HL-60 (cell line): ENCODE data around the gene SZT2.
A peak's percentile ranks its signal among the peaks of the same experiment; 100 is the strongest.

Experiments
- DNase-seq, 2 experiments: peaks; one replicate each; pipeline ENCODE4 v3.0.0-alpha.2; 2010 to 2020; ENCODE audit warnings: low read depth in 1 of 2, low spot score in 1 of 2
- H3K27ac ChIP-seq: fragments of 250-450 bp; sonication (Bioruptor Pico); replicated peaks from 2 replicates; pipeline ENCODE4 v1.5.1; 2020; ENCODE audit warnings: mild to moderate bottlenecking, moderate library complexity
- H3K27me3 ChIP-seq: fragments of 250-450 bp; sonication (Bioruptor Pico); 2 replicates; pipeline ENCODE4 v1.5.1; 2021; ENCODE audit warnings: mild to moderate bottlenecking, moderate library complexity; ENCODE audit not compliant: insufficient read depth, poor library complexity, severe bottlenecking
- H3K4me3 ChIP-seq: replicated peaks from 2 replicates; pipeline ENCODE4 v1.5.1; 2011; ENCODE audit warnings: mild to moderate bottlenecking, control low read depth, low read length; ENCODE audit not compliant: insufficient read depth
- CTCF ChIP-seq: IDR thresholded peaks from one replicate; pipeline ENCODE4 v1.5.1; 2011; ENCODE audit warnings: low read length, control low read depth, inconsistent platforms; ENCODE audit not compliant: insufficient read depth
- GABPA ChIP-seq: IDR thresholded peaks from 2 replicates; pipeline ENCODE4 v1.6.1; 2012; ENCODE audit warnings: low read depth
- POLR2AphosphoS5 ChIP-seq: IDR thresholded peaks from 2 replicates; pipeline ENCODE4 v1.6.1; 2012; ENCODE audit warnings: low read depth
- REST ChIP-seq: IDR thresholded peaks from 2 replicates; pipeline ENCODE4 v1.6.1; 2012; ENCODE audit warnings: low read depth; ENCODE audit not compliant: insufficient replicate concordance
- SPI1 ChIP-seq: IDR thresholded peaks from 2 replicates; pipeline ENCODE4 v1.6.1; 2012; ENCODE audit warnings: low read depth, mild to moderate bottlenecking, borderline replicate concordance

Gene SZT2

DNA sequence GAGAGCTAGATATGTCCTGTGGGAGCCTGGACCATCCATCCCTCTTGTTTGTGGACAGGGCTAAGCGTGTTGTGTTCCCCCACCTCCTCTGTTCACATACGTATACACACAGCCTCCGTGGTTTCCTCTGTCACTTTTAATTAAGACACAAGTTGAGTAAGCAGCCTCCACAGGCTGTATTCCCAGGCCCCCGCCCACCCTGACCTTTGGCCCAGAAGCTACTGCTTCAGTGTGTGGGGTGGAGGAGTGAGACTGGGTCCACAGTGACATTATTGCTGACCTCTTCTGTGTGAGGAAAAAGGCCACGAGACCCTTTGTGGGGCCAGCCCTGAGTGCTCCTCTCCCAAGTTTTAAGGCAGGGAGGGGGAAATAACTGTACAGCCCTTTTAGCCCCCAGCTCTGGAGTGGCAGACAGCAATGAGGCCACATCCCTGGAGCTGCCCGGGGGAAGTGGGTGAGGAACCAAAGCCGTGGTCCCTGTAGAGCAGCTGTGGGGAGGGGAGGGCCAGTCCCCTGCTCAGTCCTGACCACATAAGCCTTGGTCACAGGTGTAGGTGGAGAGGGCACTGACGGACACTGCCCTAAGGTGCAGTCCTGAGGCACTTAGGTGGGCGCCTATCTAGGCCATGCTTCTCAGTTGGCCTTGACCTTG lies 26.3 kb upstream of the SZT2 start:
- DNase-seq: peak in 1 of 2 experiments; percentile 12
- TF ChIP-seq REST (no peak), SPI1 (no peak), POLR2AphosphoS5 (no peak), CTCF (no peak), GABPA (no peak)
- H3K27me3 ChIP-seq: no peaks in the 10 kb centered on the region
- H3K4me3 ChIP-seq: no peak overlapping the region
- no peak overlapping the region for H3K27ac ChIP-seq

DNA sequence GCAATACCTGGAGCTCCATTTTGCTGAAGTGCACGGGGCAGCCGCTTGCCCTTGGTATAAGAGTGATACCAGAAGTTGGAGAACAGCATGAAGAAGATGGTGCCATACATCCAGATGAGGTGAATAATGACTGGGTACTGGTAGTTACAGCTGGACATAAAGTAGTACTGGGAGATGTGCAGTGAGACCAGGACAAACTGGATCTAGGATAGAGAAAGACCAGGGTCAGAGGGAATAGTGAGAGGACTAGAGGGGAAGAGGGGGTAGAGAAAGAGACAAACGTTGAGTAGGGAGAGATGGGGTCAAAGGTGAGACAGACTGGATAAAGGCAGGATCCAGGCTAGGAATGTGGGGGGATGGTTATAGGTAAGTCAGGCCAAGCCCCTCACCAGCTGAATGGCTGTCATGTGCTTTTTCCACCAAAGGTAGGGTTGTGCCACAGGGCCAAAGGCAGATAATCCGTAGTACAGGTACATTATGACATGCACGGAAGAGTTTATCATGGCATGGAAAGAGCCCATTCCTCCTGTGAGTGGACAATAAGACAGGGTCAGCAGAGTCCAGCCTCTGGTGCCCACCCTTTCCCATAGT lies 25.7 kb upstream of the SZT2 start:
- H3K27me3 ChIP-seq: no peaks in the 10 kb centered on the region
- no peak for DNase-seq
- H3K27ac ChIP-seq: no peak overlapping the region
- no peak overlapping the region for H3K4me3 ChIP-seq
- TF ChIP-seq CTCF: no peak
- TF ChIP-seq REST: no peak
- no peak for TF ChIP-seq GABPA
- no peak for TF ChIP-seq POLR2AphosphoS5
- TF ChIP-seq SPI1: no peak

DNA sequence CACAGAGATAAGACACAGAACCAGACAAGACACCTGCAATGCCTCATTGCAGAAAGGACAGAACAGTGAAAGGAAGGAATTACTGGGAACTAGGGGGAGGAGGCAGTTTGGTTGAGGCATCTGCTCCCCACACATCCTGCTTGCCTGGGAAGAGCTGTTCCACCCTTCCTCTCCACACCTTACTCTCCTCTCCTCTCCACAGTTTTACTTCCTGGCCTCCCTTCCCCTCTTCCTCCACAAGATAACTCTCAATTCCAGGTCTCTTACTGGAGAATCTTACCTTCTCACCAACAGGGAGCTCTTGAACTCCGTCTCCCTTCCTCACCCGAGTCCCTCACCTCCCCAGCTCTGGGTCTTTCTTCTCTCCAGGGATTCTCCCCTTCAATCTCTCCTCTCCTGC lies 24.0 kb upstream of the SZT2 start:
- TF ChIP-seq REST (no peak), CTCF (no peak), GABPA (no peak), POLR2AphosphoS5 (no peak)
- no peak overlapping the region; the same call in 1 of the 2 replicates for H3K27ac ChIP-seq
- no peak for DNase-seq
- H3K27me3 ChIP-seq: no peaks in the 10 kb centered on the region
- no peak overlapping the region for H3K4me3 ChIP-seq
